ENCODE results near the gene P2RX3.

DNA sequence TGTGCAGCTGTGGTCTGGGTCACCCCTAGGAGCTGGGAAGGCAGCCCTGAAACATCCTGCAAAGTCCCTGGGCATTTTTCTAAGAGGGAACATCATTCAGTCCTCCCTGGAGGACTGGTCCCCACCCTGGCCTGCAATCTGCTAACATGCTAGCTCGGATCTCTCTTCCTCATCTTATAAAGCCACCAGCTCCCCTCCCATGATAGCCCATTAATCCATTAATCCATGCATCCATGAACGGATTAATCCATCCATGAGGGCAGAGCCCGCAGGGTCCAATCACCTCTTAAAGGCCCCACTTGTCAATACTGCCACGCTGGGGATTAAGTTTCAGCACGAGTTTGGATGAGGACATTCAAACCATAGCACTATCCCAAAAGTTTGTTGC is 30.7 kb downstream of the P2RX3 start:
- TF ChIP-seq, protein P1, sequence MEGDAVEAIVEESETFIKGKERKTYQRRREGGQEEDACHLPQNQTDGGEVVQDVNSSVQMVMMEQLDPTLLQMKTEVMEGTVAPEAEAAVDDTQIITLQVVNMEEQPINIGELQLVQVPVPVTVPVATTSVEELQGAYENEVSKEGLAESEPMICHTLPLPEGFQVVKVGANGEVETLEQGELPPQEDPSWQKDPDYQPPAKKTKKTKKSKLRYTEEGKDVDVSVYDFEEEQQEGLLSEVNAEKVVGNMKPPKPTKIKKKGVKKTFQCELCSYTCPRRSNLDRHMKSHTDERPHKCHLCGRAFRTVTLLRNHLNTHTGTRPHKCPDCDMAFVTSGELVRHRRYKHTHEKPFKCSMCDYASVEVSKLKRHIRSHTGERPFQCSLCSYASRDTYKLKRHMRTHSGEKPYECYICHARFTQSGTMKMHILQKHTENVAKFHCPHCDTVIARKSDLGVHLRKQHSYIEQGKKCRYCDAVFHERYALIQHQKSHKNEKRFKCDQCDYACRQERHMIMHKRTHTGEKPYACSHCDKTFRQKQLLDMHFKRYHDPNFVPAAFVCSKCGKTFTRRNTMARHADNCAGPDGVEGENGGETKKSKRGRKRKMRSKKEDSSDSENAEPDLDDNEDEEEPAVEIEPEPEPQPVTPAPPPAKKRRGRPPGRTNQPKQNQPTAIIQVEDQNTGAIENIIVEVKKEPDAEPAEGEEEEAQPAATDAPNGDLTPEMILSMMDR (IDR thresholded peaks at IDR 0.05) = no peak
- no peak for TF ChIP-seq EP300 (IDR thresholded peaks at IDR 0.05)

Measured in ovary (tissue), 3 donors.